HEK293T (cell line): ENCODE results near the gene GFOD2.

Experiments used
- ARNT ChIP-seq: fragments of 450-650 bp; IDR thresholded peaks from 2 replicates; pipeline ENCODE4 v1.6.1; 2017; ENCODE audit warnings: mild to moderate bottlenecking
- BHLHE40 ChIP-seq: fragments of 450-650 bp; IDR thresholded peaks from 2 replicates; pipeline ENCODE4 v1.6.1; 2016; ENCODE audit warnings: mild to moderate bottlenecking, moderate library complexity, borderline replicate concordance
- ELF4 ChIP-seq: fragments of 450-650 bp; IDR thresholded peaks from 2 replicates; pipeline ENCODE4 v1.6.1; 2017; ENCODE audit warnings: antibody characterized with exemption
- FOXK2 ChIP-seq: fragments of 450-650 bp; IDR thresholded peaks from 2 replicates; pipeline ENCODE4 v1.6.1; 2016; ENCODE audit warnings: mild to moderate bottlenecking
- FOXM1 ChIP-seq: fragments of 450-650 bp; IDR thresholded peaks from 2 replicates; pipeline ENCODE4 v1.6.1; 2017; ENCODE audit warnings: mild to moderate bottlenecking, borderline replicate concordance
- SP1 ChIP-seq: fragments of 450-650 bp; IDR thresholded peaks from 2 replicates; pipeline ENCODE4 v1.6.1; 2017
- SUZ12 ChIP-seq: fragments of 450-650 bp; IDR thresholded peaks from 2 replicates; pipeline ENCODE4 v1.6.1; 2016; ENCODE audit warnings: mild to moderate bottlenecking
- TARDBP ChIP-seq: fragments of 450-650 bp; IDR thresholded peaks from 2 replicates; pipeline ENCODE4 v1.6.1; 2016

- TF ChIP-seq ARNT (no peak), ELF4 (no peak), SP1 (no peak), FOXK2 (no peak), FOXM1 (no peak), TARDBP (no peak), BHLHE40 (no peak), SUZ12 (no peak)
These were observed at the start of gene GFOD2 for GRCh38 chr16:67719048-67719777.
